HG03571 (cell line): ENCODE data around the gene PPIC.

Experiments used
- ATAC-seq: cut with Tn5 transposase; IDR thresholded peaks from one replicate; pipeline ENCODE4 v1.9.1; 2021; ENCODE audit not compliant: unreplicated experiment

The PPIC gene

GRCh38 chr5:123036391-123037103 lies at the start of gene PPIC:
PPIC (minus strand) TSS chr5:123036725; CDS start chr5:123036625, 100 bp downstream.
- no peak for ATAC-seq

GRCh38 chr5:123085638-123086286 lies 49.2 kb upstream of the PPIC start:
- ATAC-seq, result no peak

- no peak for ATAC-seq
These were observed 48.4 kb upstream of the PPIC start for GRCh38 chr5:123084730-123085605.

GRCh38 chr5:123083298-123083697 lies 46.8 kb upstream of the PPIC start:
- no peak for ATAC-seq

- ATAC-seq, result no peak
These were observed 43.7 kb upstream of the PPIC start for GRCh38 chr5:123080215-123080614.

GRCh38 chr5:123075521-123076163 lies 39.1 kb upstream of the PPIC start:
- ATAC-seq, result no peak

GRCh38 chr5:123068368-123068938 lies 31.9 kb upstream of the PPIC start:
- ATAC-seq, result no peak

- ATAC-seq, result no peak
These were observed 29.5 kb upstream of the PPIC start for GRCh38 chr5:123066016-123066415.

- ATAC-seq, result no peak
These were observed 22.9 kb upstream of the PPIC start for GRCh38 chr5:123059455-123059854.

GRCh38 chr5:123051206-123051605 lies 14.7 kb upstream of the PPIC start:
- no peak for ATAC-seq

- no peak for ATAC-seq
These were observed 11.2 kb upstream of the PPIC start for GRCh38 chr5:123047706-123048105.

- ATAC-seq, result no peak
These were observed 9.7 kb upstream of the PPIC start for GRCh38 chr5:123046222-123046621.

- ATAC-seq, result no peak
These were observed 8.5 kb upstream of the PPIC start for GRCh38 chr5:123044926-123045617.

GRCh38 chr5:123039673-123040072 lies 3.1 kb upstream of the PPIC start:
- no peak for ATAC-seq

GRCh38 chr5:123037104-123037418 lies 536 bp upstream of the PPIC start:
- ATAC-seq, result no peak

- no peak for ATAC-seq
These were observed 571 bp downstream of the PPIC start for GRCh38 chr5:123035918-123036390.

- ATAC-seq, result no peak
These were observed 1.1 kb downstream of the PPIC start for GRCh38 chr5:123035360-123035917.

- no peak for ATAC-seq
These were observed 3.3 kb downstream of the PPIC start for GRCh38 chr5:123033157-123033671.

- ATAC-seq, result no peak
These were observed 8.3 kb downstream of the PPIC start for GRCh38 chr5:123028222-123028621.

- ATAC-seq, result no peak
These were observed 21.8 kb downstream of the PPIC start for GRCh38 chr5:123014689-123015088.
